HepG2 (cell line): ENCODE results near the gene NUDT17. TPM values are rescaled to one million over a fixed set of nuclear protein-coding genes. Genes with fewer than 3 reads are reported as not detected.
A peak's percentile ranks its signal among the peaks of the same experiment; 100 is the strongest.

Experiments used
- ATAC-seq: fragments of 200-7000 bp; cut with Tn5 transposase; 3 replicates; pipeline ENCODE4 v1.9.1; 2020; ENCODE audit warnings: mild to moderate bottlenecking, moderate library complexity
- BruUV-seq: library from RNA; stranded (reverse); fragments of 400-500 nt; replicated peaks from 2 replicates; lab custom pipeline; 2021; lab: Mats Ljungman, UMichigan
- CTCF ChIA-PET: fragments of 300-600 bp; formaldehyde crosslinking; extraction: SDS; loops from one replicate; lab custom pipeline; 2021; ENCODE audit warnings: low total read pairs, inconsistent platforms, low intra/inter-chr PET ratio; lab: Yijun Ruan, JAX
- POLR2A ChIA-PET: fragments of 350-600 bp; sonication (Branson Sonifier 250); formaldehyde crosslinking; loops from one replicate; lab custom pipeline; 2020; ENCODE audit warnings: antibody characterized with exemption, inconsistent platforms; lab: Yijun Ruan, JAX
- DNase-seq: peaks from one replicate; pipeline ENCODE4 v3.0.0-alpha.2; 2015; ENCODE audit warnings: low spot score
- FAIRE-seq: peaks from 3 replicates; lab custom pipeline; 2011; peaks lifted over from hg19 to GRCh38; lab: Jason Lieb, UNC
- H2AFZ ChIP-seq: one replicate; pipeline ENCODE4 v1.6.1; 2011; ENCODE audit warnings: low read length, inconsistent platforms
- H3K27ac ChIP-seq: fragments of 300-600 bp; 3 replicates; pipeline ENCODE4 v1.8.0; 2011; ENCODE audit warnings: mixed run types, mild to moderate bottlenecking, mixed read lengths, low read length, inconsistent platforms; ENCODE audit not compliant: insufficient read depth; ENCODE audit errors: extremely low read length
- H3K27me3 ChIP-seq, 2 experiments: fragments of 200-600 bp in 1 of 2; 2 replicates in 1 of 2; 3 replicates in 1 of 2; pipeline versions ENCODE4 v1.6.0 to v1.8.0; 2011; ENCODE audit warnings: low read length in 2 of 2, mild to moderate bottlenecking in 2 of 2, moderate library complexity in 2 of 2, inconsistent platforms in 1 of 2; ENCODE audit not compliant: insufficient read depth in 2 of 2, control insufficient read depth in 1 of 2
- H3K36me3 ChIP-seq, 2 experiments: fragments of 200-600 bp in 1 of 2; replicated peaks in 1 of 2; 2 replicates in 1 of 2; 3 replicates in 1 of 2; pipeline versions ENCODE4 v1.5.1 to v1.8.0; 2011; ENCODE audit warnings: low read length in 2 of 2, inconsistent platforms in 1 of 2; ENCODE audit not compliant: insufficient read depth in 2 of 2, control insufficient read depth in 1 of 2
- H3K4me1 ChIP-seq: 2 replicates; pipeline ENCODE4 v1.5.1; 2012; ENCODE audit warnings: low read length, inconsistent platforms; ENCODE audit not compliant: insufficient read depth
- H3K4me2 ChIP-seq: 2 replicates; pipeline ENCODE4 v1.6.0; 2011; ENCODE audit warnings: low read depth, low read length, inconsistent platforms
- H3K4me3 ChIP-seq, 3 experiments: fragments of 200-600 bp in 1 of 3; sonication (generic), shearing (Covaris generic) in 1 of 3; replicated peaks in 1 of 3; 2 replicates each; pipeline ENCODE4 v1.5.1; 2011 to 2016; ENCODE audit warnings: low read length in 3 of 3, inconsistent platforms in 2 of 3, low read depth in 2 of 3, mild to moderate bottlenecking in 2 of 3, control low read depth in 1 of 3, mixed read lengths in 1 of 3; ENCODE audit not compliant: insufficient read depth in 1 of 3
- H3K79me2 ChIP-seq: one replicate; pipeline ENCODE4 v1.6.1; 2011; ENCODE audit warnings: low read length, inconsistent platforms; ENCODE audit not compliant: insufficient read depth
- H3K9ac ChIP-seq: 2 replicates; pipeline ENCODE4 v1.6.0; 2011; ENCODE audit warnings: mild to moderate bottlenecking, low read depth, low read length, inconsistent platforms; ENCODE audit not compliant: insufficient read depth
- H3K9me3 ChIP-seq: 2 replicates; pipeline ENCODE4 v1.5.1; 2012; ENCODE audit warnings: mild to moderate bottlenecking, low read length
- H4K20me1 ChIP-seq: 2 replicates; pipeline ENCODE4 v1.6.0; 2011; ENCODE audit warnings: inconsistent platforms, mild to moderate bottlenecking, low read length, moderate library complexity; ENCODE audit not compliant: insufficient read depth
- MEIS2 ChIP-seq: sonication (generic); formaldehyde crosslinking; IDR thresholded peaks from 2 replicates; pipeline ENCODE4 v1.9.0; 2021; ENCODE audit warnings: mild to moderate bottlenecking, missing genetic modification reagents
- ZNF496 ChIP-seq: sonication (generic); formaldehyde crosslinking; IDR thresholded peaks from 2 replicates; pipeline ENCODE4 v1.8.1; 2023; ENCODE audit warnings: mild to moderate bottlenecking, moderate library complexity, missing genetic modification reagents; ENCODE audit not compliant: insufficient replicate concordance
- ZNF512B ChIP-seq: sonication (generic); formaldehyde crosslinking; IDR thresholded peaks from 2 replicates; pipeline ENCODE4 v1.5.1; 2020; ENCODE audit warnings: missing genetic modification reagents, mild to moderate bottlenecking, borderline replicate concordance
- ZSCAN31 ChIP-seq: sonication (generic); formaldehyde crosslinking; IDR thresholded peaks from 2 replicates; pipeline ENCODE4 v1.5.0; 2020; ENCODE audit warnings: low read depth, mild to moderate bottlenecking, missing genetic modification reagents
- WGBS: methylation state at CpG from one replicate; pipeline ENCODE4 v1.1.6; 2017; ENCODE audit warnings: low lambda C conversion rate; 5-methylcytosine and 5-hydroxymethylcytosine counted together
- in situ Hi-C: cut with HindIII; loops from 2 replicates; pipeline ENCODE4 v1.10.0; 2017; ENCODE audit warnings: low pct_unique_long_range_greater_than_20kb; ENCODE audit not compliant: extremely low pct_ligation_motif_present
- intact Hi-C: fragments of 100-400 bp; cut with micrococcal nuclease; formaldehyde crosslinking; loops from one replicate; pipeline ENCODE4 v1.10.0; 2022; ENCODE audit not compliant: unreplicated experiment
- polyA plus RNA-seq, 8 experiments: library from polyadenylated mRNA; depleted of rRNA in 3 of 8; stranded (reverse) in 7 of 8; unstranded in 1 of 8; fragments of >200 nt; fragmentation: Illumina TruSeq in 4 of 8; extraction: Trizol in 4 of 8; gene quantifications; 2 replicates each; pipeline versions ENCODE4 v1.2.1 to v1.2.3, GENCODE V29; 2011 to 2016; ENCODE audit warnings: low read depth in 4 of 8, missing spikeins in 1 of 8, mixed read lengths in 1 of 8; ENCODE audit not compliant: insufficient read depth in 1 of 8
- total RNA-seq, 5 experiments: library from RNA; depleted of rRNA; stranded (reverse); fragments of >200 nt; fragmentation: Illumina TruSeq; extraction: Trizol; gene quantifications; 2 replicates each; pipeline ENCODE4 v1.2.3, GENCODE V29; 2016; ENCODE audit warnings: low read depth in 1 of 5

The NUDT17 gene
- total and polyA plus RNA-seq, 2 of the 13 experiments (the other 11 are each of a cell fraction or from before 2014, with no cell fraction given) = 2.6 to 5.8 TPM

GRCh38 chr1:145886816-145887215, 41.4 kb downstream of the NUDT17 start:
- ChIA-PET CTCF (no interaction called here), POLR2A (interaction anchor here (3.8 kb wide), 1 partner anchor 28 kb away, joined by 14 read pairs; the partner anchor contains the start of gene PIAS3)
- peaks cover 2 to 26% of the 10 kb centered on the region in 2 experiments for H3K27me3 ChIP-seq

More at GRCh38 chr1:145886816-145887215, 41.4 kb downstream of the NUDT17 start:
- WGBS = 56% methylated on average over 8 of the region's 8 CpGs
- H3K4me1 ChIP-seq = peaks cover 53% of the 10 kb centered on the region
- no peak overlapping the region for H3K4me3 ChIP-seq
- H3K79me2 ChIP-seq = no peaks in the 10 kb centered on the region
- no peaks in the 10 kb centered on the region for H3K36me3 ChIP-seq
- TF ChIP-seq ZNF496 (CRISPR knock-in tag) (no peak), ZNF512B (CRISPR knock-in tag) (no peak), MEIS2 (no peak), ZSCAN31 (CRISPR knock-in tag) (no peak)
- TF ChIP-seq, all 625 proteins: peak for 0
- no TSS peak for BruUV-seq
- Histone ChIP-seq H3K9ac (no peak overlapping the region), H4K20me1 (no peaks in the 10 kb centered on the region), H3K27ac (no peak overlapping the region), H3K4me2 (peak overlapping the region; percentile 75; the same call in 1 of the 2 replicates), H3K9me3 (no peaks in the 10 kb centered on the region), H2AFZ (no peak overlapping the region)
- intact Hi-C loops = no loop called here
- in situ Hi-C loops = loop anchor here (5.0 to 10.0 kb wide), 2 partner anchors 40 to 118 kb away; partner anchors contain the start of gene RBM8A
- ATAC-seq (no peak), FAIRE-seq (no peak), DNase-seq (no peak)
